ENCODE results near the gene TEKTIP1.

TEKTIP1 gene

DNA sequence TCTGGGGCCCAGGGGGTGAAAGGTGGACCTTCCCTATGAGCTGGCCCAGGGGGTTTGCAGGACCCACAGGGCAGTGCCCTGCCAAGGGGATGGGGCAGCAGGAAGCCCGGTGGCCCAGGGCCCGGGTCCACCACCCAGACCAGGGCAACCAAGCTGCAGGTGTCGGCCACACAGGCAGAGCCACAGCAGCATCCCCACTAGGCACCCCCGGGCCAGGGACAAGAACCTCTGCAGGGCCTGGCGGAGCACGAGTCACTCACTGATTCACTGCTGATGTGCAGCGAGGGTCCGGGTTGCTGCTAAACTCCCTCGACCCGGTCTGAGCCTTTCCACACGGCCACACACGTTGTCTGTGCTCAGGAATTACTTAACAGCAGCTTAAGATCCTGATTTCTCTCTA lies 24.0 kb upstream of the TEKTIP1 start:
- no peak overlapping the region for H3K4me3 ChIP-seq (ENCODE audit: low read length)
- DNase-seq (ENCODE audit: low read depth) = no peak
- TF ChIP-seq, protein P1, sequence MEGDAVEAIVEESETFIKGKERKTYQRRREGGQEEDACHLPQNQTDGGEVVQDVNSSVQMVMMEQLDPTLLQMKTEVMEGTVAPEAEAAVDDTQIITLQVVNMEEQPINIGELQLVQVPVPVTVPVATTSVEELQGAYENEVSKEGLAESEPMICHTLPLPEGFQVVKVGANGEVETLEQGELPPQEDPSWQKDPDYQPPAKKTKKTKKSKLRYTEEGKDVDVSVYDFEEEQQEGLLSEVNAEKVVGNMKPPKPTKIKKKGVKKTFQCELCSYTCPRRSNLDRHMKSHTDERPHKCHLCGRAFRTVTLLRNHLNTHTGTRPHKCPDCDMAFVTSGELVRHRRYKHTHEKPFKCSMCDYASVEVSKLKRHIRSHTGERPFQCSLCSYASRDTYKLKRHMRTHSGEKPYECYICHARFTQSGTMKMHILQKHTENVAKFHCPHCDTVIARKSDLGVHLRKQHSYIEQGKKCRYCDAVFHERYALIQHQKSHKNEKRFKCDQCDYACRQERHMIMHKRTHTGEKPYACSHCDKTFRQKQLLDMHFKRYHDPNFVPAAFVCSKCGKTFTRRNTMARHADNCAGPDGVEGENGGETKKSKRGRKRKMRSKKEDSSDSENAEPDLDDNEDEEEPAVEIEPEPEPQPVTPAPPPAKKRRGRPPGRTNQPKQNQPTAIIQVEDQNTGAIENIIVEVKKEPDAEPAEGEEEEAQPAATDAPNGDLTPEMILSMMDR (conservative IDR thresholded peaks at IDR 0.05; ENCODE audit: low read length) = no peak

DNA sequence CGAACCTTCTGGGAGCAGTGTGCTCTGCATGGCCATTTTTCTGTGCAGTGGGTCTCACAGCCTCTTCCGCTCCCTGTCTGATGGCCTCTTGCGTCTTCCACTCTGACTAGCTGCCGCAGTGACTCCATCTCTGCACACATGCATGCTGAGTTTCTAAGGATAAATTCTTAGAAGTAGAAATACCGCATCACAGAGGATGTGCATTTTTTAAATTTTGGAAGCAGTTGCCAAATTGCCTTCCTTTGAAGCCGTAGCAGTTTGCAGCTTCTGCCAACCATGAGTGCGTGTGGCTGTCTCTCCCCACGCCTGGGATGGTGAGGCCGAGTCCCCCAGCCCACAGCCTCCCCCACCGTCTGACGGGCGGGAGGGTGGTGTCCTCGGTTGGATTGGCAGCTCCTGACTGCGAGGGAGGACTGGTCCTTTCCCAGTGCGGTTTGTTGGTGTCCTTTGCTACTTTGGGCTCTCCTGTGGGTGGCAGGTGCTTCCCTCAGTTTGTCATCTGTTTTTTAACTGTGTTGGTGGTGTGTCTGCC lies 23.0 kb upstream of the TEKTIP1 start:
- TF ChIP-seq, protein P1 (conservative IDR thresholded peaks at IDR 0.05; ENCODE audit: low read length) = no peak
- H3K4me3 ChIP-seq (ENCODE audit: low read length) = no peak overlapping the region
- peak; percentile 76 for DNase-seq (ENCODE audit: low read depth)

DNA sequence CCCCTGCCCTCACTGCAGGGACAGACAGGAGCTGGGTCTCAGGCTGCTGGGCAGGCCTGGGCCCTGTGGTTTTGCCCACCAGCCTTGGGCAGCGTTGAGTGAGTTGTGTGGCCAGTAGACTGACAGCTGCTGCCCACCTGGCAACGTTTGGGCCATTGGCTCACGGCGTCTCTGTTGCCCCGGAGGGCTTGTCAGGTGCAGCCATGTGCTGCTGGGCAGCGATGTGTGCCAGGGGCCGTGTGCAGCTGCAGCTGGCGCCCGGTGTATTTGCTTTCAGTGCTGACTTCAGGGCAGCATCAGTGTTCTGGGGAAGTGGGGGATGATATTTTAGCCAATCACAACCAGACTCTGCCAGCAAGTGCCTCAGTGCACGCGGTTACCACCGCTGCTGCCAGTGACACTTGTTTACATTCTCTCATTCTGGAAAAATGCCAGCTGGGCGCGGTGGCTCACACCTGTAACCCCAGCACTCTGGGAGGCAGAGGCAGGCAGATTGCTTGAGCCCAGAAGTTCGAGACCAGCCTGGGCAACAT lies 22.2 kb upstream of the TEKTIP1 start:
- DNase-seq (ENCODE audit: low read depth) = no peak
- TF ChIP-seq, protein P1 (conservative IDR thresholded peaks at IDR 0.05; ENCODE audit: low read length) = no peak
- no peak overlapping the region for H3K4me3 ChIP-seq (ENCODE audit: low read length)

DNA sequence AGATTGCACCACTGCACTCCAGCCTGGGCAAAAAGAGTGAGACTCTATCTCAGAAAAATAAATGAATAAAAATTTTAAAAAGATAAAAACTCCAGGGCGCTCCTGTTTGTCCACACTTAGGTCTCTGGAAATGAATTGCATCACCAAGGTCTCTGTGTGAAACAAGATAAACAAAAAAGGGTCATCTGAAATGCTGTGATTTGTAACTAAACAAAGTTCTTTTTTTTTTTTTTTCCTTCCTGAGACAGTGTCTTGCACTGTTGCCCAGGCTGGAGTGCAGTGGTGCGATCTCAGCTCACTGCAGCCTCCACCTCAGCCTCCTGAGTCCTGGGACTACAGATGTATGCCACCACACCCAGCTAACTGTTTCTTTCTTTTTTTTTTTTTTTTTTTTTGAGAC lies 21.3 kb upstream of the TEKTIP1 start:
- TF ChIP-seq, protein P1 (conservative IDR thresholded peaks at IDR 0.05; ENCODE audit: low read length) = no peak
- no peak for DNase-seq (ENCODE audit: low read depth)
- H3K4me3 ChIP-seq (ENCODE audit: low read length) = no peak overlapping the region

DNA sequence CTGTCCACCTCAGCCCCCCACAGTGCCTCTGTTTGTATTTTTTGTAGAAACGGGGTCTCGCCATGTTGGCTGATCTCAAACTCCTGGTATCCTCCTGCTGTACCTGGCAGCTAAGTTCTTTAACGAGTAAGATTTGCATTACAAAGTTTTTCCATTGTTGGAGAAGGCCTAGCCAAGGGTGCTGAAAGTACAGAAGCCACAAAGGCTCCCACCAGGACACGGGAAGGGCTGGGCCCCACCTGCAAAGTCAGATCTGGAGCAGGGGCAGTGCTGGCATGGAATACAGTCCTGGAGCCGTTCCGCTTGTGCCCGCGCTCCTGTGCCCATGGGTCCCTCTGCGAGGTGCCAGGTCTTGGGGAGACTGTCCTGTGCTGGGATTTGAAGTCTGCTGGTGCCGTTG lies 20.7 kb upstream of the TEKTIP1 start:
- DNase-seq (ENCODE audit: low read depth) = no peak
- H3K4me3 ChIP-seq (ENCODE audit: low read length) = no peak overlapping the region

DNA sequence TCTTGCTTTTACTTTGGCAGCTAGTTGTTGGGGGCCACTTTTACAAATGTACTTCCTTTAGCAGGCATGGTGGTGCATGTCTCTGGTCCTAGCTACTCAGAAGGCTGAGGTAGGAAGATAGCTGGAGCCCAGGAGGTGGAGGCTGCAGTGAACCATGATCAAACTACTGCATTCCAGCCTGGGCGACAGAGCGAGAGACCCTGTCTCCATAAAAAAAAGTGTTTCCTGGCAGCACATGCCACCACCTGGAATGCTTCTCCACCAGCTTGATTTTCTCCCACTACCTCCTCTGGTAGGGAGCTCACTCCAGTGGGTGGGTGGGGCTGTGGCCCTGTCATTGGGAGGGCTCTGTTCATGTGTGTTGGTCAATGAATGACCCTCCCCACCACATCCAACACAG lies 20.3 kb upstream of the TEKTIP1 start:
- TF ChIP-seq, protein P1 (conservative IDR thresholded peaks at IDR 0.05; ENCODE audit: low read length) = no peak
- H3K4me3 ChIP-seq (ENCODE audit: low read length) = no peak overlapping the region
- DNase-seq (ENCODE audit: low read depth) = no peak

More for the DNA sequence above, 20.7 kb upstream of the TEKTIP1 start:
- TF ChIP-seq, protein P1 (conservative IDR thresholded peaks at IDR 0.05; ENCODE audit: low read length) = no peak

DNA sequence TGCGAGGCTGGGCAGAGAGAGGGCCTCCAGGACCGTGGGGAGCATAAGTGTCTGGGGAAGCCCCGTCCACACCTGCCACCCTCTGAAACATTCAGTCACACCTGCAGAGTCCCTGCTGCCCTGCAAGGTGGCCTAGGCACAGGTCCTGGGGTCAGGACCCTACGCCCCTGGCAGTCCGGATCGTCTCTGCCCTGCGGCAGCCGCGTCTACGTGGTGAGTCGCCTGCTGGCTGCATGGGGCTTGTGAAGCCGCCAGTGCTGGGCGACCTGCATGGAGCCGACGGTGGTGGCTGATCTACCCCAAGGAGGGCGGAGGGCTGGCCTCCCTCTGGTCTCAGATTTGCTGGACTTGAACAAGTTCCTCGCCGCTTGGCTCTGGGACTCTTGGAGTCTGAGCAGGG lies 19.8 kb upstream of the TEKTIP1 start:
- DNase-seq (ENCODE audit: low read depth) = no peak
- no peak overlapping the region for H3K4me3 ChIP-seq (ENCODE audit: low read length)
- TF ChIP-seq, protein P1 (conservative IDR thresholded peaks at IDR 0.05; ENCODE audit: low read length) = no peak

Measured in AG10803 (cell line).